SH-SY5Y (cell line): ENCODE data around the gene LSM14A.

Experiments
- GATA2 ChIP-seq: IDR thresholded peaks from 2 replicates; pipeline ENCODE4 v1.6.1; 2011; ENCODE audit warnings: mild to moderate bottlenecking, low read depth, low read length
- GATA3 ChIP-seq: IDR thresholded peaks from 2 replicates; pipeline ENCODE4 v1.6.1; 2011; ENCODE audit warnings: low read depth, mild to moderate bottlenecking, low read length, moderate library complexity

DNA sequence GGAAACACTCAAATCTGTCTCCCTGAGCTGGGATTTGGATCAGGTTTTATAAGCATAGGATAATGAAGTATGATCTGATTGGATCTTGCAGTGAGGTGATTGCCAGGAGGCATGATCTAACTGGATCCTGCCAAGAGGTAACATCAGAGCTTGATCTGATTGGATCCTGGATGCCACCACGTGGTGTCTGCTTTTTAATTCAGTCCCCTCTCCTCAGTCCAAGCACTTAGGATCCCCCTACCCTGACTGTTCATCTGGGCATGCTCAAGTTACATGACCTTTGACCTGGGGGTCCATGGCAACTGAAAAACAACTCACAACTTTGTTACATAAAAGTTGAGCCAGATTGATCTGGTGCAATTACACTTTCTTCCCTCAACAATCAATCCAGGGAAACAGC, 47.5 kb upstream of the LSM14A start:
- TF ChIP-seq GATA2: no peak
- TF ChIP-seq GATA3: no peak
